Umbilical cord (tissue), 2 donors: Measurements from ENCODE around the gene PALMD. TPM values are rescaled to one million over a fixed set of nuclear protein-coding genes. Genes with fewer than 3 reads are reported as not detected.

Experiments
- DNase-seq: peaks from one replicate; pipeline ENCODE4 v3.0.0-alpha.2; 2015; ENCODE audit warnings: low spot score
- total RNA-seq: library from RNA; depleted of rRNA; stranded (reverse); fragments of >200 nt; gene quantifications from one replicate; pipeline ENCODE4 v1.2.3, GENCODE V29; 2014; ENCODE audit warnings: low replicate concordance; ENCODE audit not compliant: insufficient read depth

Gene PALMD
- total RNA-seq, 1 donor from 2014 or later, result 33.0 TPM

DNA sequence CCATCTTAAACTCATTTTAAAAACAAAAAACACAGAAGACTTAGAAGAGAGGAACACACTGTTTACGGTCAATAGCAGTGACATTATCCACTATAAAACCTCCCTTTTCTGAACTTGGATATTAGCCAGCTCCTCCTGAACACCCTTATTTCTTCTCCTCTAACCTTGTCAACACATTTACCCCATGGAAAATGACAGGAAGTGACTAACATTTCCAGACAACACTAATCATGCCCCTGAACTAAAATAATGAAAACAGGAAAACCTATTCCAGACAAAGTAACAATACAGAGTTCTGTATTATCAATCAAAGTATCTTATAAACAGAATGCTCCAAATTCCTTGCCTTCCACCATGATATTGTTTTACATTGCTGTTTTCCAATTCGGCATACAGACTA, 45.3 kb downstream of the PALMD start:
- DNase-seq, result peak; percentile 12

DNA sequence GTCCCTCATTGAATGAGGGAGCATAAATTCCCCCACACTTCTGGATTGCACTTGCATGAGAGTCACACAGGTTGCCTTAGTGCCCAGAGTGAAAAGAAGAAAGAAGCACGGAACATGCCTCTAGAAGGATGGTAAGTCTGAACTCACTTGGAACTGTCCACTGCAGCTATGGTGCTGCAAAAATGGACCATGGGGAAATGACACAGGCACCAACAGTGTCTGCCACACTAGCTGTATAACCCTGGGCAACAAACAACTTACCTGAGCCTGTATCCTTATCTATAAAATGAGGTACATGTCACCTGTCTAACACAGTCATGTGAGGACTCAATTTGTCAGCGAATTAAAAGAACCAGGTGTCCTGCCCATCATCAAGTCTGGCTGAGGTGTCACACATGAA, 50.7 kb downstream of the PALMD start:
- no peak for DNase-seq

DNA sequence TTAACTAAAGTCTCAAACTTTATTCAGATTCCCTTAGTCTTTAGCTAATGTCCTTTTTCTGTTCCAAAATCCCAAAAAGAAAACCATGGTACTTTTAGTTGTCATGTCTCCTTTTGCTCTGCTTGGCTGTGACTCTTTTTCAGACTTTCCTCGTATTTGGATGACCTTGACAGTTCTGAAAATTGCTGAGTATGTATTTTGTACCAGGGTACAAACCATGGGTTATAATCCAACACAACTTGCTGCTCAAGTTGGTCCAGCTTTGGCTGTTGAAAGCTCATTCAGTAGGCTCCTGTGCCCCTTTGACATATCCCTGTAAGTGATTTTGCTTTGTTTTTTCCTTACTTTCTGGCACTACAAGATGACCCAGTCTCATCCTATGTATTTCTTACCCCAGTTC, 51.7 kb downstream of the PALMD start:
- no peak for DNase-seq

DNA sequence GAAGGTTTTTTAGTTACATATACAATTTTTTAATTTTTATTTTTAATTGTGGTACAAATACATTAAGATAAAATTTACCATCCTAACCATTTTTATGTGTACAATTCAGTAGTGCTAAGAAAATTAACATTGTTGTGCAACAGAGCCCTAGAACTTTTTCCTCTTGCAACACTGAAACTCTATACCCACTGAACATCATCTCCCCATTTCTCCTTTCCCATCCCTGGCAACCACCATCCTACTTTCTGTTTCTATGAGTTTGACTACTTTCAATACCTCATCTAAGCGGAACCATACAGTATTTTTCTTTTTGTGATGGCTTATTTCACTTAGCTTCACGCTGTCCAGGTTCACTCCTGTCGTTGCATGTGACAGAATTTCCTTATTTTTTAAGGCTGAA, 54.1 kb downstream of the PALMD start:
- no peak for DNase-seq

DNA sequence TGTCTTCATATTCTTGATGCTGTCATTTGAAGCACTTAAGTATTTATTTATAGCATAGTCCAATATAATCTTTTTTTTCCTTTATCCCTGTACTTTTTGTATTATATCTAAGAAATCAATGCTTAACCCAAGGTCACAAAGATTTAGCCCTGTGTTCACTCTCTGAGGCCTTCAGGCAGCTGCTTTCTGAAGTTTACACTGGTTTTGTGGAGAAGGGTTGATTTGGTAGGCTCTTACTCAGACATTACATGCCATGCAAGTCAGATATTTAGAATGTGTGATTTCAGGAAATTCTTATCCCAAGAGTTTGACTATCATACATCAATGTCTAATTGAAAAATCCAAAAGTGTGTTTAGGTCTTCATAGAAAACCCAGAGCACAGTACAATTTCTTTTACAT, 56.3 kb downstream of the PALMD start:
- no peak for DNase-seq

DNA sequence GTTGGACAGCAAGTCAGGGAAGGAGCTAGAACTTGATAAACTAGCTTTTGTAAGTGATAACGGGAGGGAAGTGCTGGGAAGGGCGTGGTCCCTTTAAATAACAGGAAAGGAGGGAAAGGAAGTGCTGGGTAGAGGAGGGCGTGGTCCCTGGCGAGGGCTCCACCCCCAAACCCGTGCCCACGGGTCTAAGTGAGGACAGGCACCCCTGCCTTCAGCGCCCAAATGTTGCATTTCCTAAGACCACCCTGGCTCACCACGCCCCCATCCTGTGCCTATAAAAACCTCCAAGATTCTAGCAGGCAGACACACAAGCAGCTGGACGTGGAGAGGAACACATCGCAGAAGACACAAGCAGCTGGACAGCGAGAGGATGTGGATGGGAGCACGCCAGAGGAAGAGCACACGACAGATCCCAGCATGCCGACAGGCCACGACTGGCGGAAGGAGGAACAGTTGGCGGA, 58.5 kb downstream of the PALMD start:
- no peak for DNase-seq

DNA sequence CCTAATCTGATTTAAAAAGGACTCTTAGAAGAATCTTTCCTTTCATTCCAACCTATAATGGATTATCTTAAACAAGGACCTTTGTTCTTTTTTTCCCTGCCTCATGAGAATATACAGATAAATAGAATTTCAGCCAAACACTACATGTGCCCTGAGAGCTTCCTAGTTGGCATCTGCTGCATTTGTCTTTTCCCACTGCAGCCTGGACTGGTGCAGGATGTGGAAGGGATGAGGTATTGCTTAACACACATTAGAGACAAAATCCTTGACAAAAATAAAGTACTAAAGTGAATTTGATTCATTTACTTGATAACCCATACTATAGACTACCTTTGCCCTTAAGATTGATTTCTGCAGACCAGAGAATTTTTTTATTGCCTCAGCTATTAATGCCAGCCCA, 59.5 kb downstream of the PALMD start:
- DNase-seq, result no peak

DNA sequence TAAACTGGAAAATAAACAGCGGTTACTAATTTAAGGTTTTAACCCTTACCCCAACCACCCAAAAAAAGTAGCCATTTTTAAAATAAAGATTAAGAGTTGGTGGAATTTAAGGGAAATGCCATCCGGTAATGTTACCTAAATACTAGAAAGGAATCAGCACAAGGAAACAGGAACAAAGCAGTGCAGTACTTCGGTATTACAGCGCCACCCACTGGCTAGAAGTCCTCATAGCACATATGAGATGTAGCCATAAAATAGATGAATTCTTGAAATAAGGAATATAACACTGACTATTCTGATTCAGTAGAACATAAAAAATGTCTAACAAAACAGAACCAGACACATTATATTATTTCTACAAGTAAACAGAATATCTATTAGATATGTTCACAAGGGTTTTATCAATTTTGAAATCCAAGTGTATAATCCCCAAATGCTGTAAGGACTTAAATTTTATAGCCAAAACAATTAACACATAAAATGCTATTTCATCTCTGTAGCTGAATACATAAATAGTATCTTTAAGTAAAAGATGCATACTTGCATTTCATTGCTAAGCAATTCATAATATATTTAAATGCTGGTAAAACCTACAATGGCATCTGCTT, 61.7 kb downstream of the PALMD start:
- DNase-seq, result peak; percentile 71

DNA sequence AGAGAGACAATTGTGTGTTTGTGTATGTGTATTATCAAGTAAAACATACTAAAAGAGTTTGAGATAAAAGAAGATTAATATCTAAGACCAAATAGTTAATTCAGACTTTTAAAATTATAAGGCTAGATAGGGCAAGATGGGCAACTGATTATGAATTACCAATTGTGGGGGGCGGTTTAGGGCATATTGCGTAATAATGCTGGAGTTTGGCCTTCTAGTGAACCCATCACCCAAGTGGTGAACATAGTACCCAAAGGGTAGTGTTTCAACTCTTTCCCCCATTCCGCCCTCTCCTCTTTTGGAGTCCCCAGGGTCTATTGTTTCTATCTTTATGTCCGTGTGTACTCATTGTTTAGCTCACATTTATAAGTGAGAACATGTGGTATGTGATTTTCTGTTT, 65.1 kb downstream of the PALMD start:
- no peak for DNase-seq

DNA sequence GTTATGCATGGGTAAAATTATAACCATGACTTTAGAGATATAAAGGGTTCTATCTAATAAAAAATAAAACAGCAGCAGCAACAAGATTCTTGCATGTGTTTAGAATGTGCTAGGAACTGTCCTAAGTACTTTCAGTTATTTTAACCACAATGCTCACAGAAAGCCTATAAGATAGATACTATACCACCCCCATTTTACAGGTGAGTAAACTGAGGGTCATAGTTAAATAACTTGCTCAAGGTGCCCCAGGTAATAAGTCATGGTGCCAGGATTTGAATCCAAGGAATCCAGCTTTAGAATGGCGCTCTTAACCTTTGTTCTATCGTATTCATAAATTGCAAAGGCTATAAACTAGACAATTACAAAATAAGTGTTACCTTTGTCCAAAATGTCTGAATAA, 67.1 kb downstream of the PALMD start:
- DNase-seq, result no peak

DNA sequence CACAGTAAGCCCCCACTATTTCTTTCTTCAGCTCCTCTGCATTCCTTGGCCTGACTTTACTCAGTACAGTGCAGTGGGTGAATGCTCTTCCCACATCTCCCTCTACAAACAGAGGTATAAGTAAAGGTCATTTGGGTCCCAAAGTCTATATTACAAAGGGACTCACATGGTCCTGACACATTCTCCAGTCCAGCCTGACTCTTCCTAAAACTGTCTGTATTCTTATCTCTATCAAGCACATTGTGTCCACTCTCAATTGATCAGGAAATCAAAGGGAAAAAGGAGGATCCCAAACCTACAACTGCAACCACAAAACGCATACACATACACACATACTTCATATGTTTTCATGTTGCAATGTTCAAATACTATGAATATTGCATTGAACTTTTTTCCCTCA, 71.1 kb downstream of the PALMD start:
- no peak for DNase-seq

DNA sequence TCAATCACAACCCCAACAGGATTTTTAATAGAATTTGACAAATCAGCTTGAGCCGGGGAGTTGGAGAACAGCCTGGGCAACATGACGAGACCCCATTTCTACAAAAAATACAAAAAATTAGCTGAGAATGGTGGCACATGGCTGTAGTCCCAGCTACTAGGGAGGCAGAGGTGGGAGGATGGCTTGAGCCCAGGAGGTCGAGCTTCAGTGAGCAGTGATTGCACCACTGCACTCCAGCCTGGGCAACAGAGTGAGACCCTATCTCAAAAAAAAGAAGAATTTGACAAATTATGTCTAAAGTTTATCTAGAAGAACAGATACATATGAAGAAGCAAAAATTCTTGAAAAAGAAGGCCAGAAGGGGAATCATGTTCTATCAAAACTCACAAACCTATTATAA, 77.3 kb downstream of the PALMD start:
- no peak for DNase-seq

DNA sequence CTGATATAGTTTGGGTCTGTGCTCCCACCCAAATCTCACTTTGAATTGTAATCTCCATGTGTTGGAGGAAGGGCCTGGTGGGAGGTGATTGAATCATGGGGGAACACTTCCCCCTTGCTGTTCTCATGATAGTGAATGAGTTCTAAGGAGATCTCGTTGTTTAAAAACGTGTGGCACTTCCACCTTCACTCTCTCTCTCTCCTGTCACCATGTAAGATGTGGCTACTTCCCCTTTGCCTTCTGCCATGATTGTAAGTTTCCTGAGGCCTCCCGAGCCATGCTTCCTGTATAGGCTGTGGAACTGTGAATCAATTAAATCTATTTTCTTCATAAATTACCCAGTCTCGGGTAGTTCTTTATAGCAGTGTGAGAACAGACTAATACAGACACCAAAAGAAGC, 80.1 kb downstream of the PALMD start:
- DNase-seq, result no peak

DNA sequence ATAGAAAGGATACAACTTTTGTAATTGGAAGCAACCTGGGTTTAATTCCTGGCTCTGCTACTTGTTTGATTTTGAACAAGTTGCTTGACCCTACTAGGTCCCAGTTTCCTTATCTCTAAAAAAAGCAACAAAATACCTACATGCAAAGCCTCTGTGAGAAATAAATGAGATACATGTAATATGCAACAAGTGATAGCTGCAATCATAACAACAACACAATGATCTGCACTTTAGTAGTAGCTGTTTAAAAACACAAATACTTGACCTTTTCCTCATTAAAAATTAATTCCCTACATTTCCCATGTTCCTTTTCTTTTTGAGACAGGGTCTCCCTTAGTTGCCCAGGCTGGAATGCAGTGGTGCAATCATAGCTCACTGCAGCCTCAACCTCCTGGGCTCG, 80.5 kb downstream of the PALMD start:
- no peak for DNase-seq

DNA sequence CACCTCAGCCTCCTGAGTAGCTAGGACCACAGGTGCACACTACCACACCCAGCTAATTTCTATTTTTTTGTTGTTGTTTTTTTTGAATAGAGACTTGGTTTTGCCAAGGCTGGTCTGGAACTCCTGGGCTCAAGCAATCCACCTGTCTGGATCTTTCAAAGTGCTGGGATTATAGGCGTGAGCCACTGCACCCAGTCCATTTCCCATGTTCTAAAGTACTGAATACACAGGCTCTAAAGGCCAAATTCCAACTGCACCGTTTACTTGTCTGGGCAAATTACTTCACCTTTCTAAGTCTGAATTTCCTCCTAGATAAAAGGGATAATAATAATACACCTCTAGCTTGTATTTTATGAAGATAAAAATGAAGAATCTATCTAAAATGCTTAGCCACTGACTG, 80.9 kb downstream of the PALMD start:
- no peak for DNase-seq

DNA sequence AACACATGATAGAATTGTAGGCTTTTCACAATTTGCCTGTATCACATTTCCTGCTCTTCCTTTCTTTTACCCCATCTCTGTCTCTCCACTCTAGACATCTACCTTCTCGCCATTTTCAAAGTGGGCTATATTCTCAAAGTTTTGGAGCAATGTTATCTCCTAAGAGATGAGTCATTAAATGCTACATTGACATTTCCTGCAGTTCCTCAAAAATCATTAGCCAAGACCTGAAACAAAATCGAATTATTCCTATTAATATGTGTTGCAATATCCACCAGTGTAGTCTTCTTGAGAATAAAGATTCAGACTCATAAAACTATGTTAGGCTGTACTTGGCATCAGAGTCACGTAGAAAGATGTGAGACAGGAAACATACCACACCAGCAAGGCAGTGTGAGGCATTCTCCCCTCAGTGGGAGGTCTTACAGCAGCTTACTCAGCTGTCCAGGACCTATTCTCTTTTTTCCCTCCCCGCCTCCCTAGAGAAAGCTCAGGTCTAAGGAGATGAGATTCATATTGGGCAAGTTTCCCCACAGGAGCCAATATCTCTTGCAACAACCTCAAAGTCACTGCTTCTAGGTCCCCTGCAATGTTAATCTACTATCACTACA, 81.8 kb downstream of the PALMD start:
- DNase-seq, result no peak

DNA sequence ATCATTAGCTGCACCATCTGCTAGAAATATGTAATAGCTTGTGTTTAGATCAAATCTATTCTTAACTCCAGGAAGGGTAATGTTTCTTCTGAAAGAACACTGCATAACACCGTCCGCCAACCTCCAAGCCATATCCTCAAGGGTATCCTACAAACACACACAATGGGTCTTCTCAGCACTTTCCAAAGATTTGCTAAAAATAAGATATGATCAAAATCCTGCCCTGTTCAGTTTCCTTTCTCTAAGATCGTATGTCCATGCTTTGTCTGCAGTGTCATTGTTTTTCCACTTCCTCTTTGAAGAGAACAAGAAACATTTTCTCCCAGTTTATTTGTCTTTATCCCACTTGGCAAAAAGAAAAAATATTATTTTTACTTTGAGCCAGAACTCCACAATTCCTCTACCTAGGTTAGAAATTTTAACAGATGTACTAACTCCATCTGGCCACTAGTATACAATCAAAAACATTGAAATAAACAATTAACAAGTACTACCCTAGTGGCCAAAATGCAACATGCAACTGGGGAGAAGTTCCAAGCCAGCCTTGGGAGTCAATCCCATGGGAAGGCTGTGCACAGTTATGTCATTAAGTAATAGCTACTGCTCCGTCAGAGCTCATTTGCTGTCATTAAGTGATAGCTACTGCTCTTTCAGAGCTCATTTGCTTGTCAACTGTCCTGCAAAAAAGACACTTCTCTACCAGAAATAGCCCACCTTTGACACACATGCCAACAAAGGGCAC, 82.8 kb downstream of the PALMD start:
- no peak for DNase-seq

DNA sequence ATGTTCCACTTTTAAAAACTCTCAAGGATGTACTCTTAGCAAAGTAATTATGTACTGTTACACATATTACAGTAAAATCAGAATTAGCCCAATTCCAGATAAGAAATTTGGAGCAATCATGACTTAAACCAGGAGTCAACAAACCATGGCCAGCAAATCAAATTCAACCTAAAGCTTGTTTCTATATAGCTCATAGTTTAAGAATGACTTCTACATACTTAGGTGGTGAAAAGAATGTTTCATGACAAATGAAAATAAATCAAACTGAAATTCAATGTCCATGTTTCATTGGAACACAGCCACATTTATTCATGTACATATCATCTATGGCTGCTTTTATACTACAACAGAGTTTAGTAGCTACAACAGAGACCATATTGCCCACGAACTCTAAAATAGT, 85.5 kb downstream of the PALMD start:
- DNase-seq, result no peak

DNA sequence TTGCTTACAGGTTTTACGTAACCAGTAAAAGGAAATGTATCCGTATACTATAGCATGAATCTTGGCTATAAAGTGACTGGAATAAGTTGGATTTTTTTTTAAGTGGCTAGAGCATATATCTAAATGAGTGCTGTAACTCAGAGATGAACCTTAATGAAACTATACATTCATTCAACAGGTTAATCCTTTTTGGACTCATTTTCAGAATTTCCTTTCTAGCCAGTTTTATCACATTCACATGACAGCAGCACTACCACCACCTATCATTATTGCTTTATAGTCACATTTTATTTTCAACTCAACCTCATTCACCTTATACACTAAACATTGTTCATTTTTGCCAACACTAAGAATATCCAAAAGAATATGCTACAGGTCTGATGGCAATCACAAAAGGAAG, 89.9 kb downstream of the PALMD start:
- no peak for DNase-seq

DNA sequence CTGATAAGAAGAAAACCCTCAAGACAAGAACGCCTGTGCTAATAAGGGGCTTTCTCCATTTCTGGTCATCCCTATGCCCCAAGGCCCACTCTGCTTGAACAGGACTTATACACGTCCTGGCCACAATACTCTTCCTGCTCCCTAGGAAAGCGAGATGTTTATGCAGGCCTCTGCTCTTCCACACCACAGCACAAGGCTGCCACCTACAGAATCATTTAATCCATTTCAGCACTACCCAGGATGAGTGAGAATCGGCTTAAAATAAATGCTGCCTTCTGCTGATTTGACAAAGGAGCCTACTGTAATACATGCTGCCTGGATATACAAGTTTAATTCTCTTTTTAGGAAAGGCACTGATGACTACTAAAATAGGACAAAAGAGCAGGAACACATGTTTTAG, 91.1 kb downstream of the PALMD start:
- no peak for DNase-seq

DNA sequence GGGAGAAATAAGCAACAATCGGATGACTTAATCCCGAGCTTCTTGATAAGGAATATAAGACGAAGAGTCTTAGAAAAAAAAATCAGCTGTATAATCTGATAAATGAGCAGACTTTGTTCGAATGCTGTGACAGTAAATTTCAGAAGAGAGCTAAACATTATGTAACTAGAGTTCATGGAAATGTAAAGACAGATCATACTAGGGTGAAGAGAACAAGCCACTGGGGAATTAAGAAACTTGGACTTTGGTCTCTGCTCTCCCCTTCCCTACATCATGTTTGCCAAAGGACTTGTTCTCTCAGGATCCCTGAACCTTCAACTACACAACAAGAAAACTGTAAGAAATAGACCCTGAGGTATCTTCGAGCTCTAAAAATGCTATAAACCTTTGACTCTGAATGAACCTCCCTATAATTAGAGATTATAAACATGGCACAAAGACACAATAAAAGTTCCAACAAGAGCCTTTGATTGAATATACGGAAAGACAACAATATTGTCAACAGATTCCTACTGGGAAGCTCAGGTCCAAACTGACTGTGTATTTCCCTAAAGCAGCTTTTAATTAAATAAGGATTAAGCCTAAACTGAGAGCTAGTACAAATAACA, 93.0 kb downstream of the PALMD start:
- DNase-seq, result no peak

DNA sequence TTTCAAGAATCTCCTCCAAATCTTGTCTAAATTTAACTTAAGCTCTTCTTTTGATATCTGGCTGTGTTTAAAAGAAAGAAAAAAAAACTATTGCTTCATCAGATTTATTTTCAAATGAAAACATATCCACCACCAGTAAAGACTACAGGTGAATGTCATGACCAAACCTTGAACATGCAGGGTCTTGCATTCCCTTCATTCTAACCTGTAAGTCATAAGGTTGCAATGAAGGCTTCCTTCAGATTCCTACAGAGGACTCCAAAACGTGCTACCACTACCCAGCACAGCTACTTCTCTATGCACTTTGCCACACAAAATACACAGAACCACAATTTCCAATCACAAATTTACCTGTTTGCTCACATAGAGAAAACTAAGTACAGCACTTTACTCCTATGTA, 94.2 kb downstream of the PALMD start:
- no peak for DNase-seq
